Left ventricle myocardium superior (tissue), 1 donor: ENCODE data around the gene LGMN. TPM values are rescaled to one million over a fixed set of nuclear protein-coding genes. Genes with fewer than 3 reads are reported as not detected.

Experiments
- ATAC-seq: fragments of 200-7000 bp; cut with Tn5 transposase; one replicate; pipeline ENCODE4 v1.9.1; 2020; ENCODE audit warnings: mild to moderate bottlenecking, moderate library complexity
- DNase-seq: peaks from one replicate; pipeline ENCODE4 v3.0.0-alpha.2; 2020
- intact Hi-C: fragments of 100-400 bp; cut with micrococcal nuclease; formaldehyde crosslinking; loops from one replicate; pipeline ENCODE4 v1.11.0; 2022
- total RNA-seq: library from RNA; stranded (reverse); fragmentation: NEBNext Ultra II Directional; extraction: Animal tissue kit (Norgen Biotek cat#: 25700); gene quantifications from one replicate; pipeline ENCODE4 v1.2.1, GENCODE V29; 2021
- donor health status: DM: no; HTN: yes; CAD: no; lungs with severe emphysema.

LGMN gene
- total RNA-seq, 1 donor from 2014 or later, result 100.0 TPM

DNA sequence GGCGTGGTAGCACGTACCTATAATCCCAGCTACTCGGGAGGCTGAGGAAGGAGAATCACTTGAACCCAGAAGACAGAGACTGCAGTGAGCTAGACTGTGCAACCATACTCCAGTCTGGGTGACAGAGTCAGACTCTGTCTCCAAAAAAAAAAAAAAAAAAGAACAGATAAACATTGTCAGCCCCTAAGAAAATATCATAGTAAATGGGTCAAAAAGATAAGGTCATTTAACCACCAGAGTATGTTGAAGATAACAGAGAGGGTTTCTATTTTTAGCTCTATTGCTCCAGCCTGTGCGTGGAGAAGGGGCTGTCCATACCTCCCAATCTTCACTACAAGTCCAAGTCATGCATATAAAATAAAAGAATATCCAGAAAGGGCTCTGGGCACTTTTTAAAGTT is 15.4 kb downstream of the LGMN start:
- peak; percentile 72 for ATAC-seq
- intact Hi-C loops, result no loop called here
- no peak for DNase-seq

- DNase-seq (no peak), ATAC-seq (no peak)
- intact Hi-C loops, result no loop called here
Observed at GRCh38 chr14:92731622-92732115, 16.8 kb downstream of the LGMN start.

GRCh38 chr14:92729634-92730358 is 18.6 kb downstream of the LGMN start:
- DNase-seq (no peak), ATAC-seq (no peak)
- intact Hi-C loops, result no loop called here

- intact Hi-C loops, result no loop called here
- DNase-seq, result no peak
- ATAC-seq, result peak; percentile 7
Observed at GRCh38 chr14:92728759-92729364, 19.6 kb downstream of the LGMN start.

DNA sequence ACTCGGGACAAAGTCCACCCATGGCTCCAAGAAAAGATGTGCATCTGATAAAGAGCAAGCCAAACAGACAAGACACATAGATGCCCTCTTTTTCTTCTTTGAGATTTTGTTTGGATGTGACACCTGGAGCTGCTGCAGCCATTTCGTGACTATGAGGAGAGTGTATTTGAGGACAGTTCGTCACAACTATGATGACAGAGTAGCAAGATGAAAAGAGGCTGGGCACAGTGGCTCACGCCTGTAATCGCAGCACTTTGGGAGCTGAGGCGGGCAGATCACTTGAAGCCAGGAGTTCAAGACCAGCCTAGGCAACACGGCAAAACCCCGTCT is 21.5 kb downstream of the LGMN start:
- intact Hi-C loops, result no loop called here
- ATAC-seq (no peak), DNase-seq (no peak)

DNA sequence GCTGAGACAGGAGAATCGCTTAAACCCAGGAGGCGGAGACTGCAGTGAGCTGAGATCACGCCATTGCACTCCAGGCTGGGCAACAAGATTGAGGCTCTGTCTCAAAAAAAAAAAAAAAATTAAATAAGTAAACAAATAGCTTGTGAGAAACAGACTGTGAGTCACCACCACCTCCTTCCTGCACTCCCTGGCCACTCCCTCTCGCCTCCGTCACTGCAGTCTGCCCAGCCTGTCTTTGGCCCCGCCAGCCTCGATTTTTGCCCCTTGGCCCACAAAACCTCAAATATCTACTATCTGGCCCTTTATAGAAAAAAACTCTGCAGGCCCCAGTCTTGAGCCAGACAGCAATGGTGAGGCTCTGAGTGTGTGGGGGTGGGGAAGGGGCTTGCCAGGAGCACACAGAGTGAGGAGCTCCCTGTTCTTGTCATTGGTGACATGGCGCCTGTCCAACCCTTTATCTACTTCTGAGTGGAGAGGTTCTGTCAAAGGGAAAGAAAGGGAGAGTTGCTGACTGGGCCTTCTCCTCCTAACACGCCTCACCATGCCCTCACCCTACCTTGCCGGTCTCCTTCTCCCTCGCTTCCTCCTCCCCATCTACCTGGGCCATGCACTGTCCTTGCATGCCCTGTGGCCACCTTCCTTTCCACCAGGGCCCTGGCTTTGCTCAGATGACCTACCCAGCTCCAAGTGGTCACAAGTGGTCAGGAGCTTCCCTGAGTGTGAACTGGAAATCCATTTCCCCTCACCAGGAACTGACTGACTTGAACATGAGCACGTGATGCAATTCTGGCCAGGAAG is 22.1 kb downstream of the LGMN start:
- ATAC-seq, result peak; percentile 27
- intact Hi-C loops, result no loop called here
- DNase-seq, result peak; percentile 55

- intact Hi-C loops, result no loop called here
- DNase-seq, result peak; percentile 60
Observed at GRCh38 chr14:92724516-92725340, 23.7 kb downstream of the LGMN start.

DNA sequence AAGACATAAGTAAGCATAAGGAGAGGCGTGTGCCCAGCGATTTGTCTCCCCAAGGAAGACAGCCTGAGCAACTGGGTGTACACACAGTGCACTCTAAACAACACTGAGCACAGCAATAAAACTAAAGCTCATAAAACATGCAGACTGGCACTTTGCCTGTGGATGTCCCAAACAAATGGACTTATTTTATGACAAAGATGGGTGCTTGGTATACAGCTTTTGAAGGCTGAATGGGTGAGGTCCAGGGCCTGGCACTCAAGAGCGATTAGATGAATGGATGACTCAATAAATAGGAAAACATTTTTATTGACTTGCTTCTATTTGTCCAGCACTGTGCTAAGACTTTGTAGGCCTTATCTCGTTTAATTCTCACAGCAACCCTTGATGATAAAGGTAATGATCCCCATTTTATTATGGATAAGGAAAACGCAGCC is 28.5 kb downstream of the LGMN start:
- ATAC-seq (peak; percentile 45), DNase-seq (no peak)
- intact Hi-C loops, result no loop called here

More at GRCh38 chr14:92724516-92725340, 23.7 kb downstream of the LGMN start:
- ATAC-seq, result peak; percentile 90

GRCh38 chr14:92719421-92719820 is 29.0 kb downstream of the LGMN start:
- intact Hi-C loops, result no loop called here
- peak; percentile 61 for ATAC-seq

DNA sequence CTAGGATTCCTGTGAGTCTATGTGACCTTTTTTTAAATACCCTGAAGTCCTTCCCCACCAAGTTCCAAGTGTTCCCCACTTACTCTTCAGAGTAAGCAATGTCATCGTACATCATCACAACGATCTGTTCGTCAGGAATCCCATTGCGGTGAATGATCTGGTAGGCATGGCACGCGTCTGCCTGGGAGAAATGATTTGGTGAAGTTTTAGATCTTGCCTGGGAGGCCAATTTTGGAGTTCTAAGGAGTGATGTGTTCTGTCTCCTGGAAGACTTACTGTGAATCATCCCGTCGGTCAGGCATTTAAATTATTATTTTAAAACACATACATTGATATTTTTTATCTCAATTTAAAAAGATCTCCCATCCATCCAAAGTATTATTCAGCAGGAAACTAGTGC is 29.8 kb downstream of the LGMN start:
- intact Hi-C loops, result no loop called here
- DNase-seq (no peak), ATAC-seq (no peak)

More at GRCh38 chr14:92719421-92719820, 29.0 kb downstream of the LGMN start:
- DNase-seq, result no peak

DNA sequence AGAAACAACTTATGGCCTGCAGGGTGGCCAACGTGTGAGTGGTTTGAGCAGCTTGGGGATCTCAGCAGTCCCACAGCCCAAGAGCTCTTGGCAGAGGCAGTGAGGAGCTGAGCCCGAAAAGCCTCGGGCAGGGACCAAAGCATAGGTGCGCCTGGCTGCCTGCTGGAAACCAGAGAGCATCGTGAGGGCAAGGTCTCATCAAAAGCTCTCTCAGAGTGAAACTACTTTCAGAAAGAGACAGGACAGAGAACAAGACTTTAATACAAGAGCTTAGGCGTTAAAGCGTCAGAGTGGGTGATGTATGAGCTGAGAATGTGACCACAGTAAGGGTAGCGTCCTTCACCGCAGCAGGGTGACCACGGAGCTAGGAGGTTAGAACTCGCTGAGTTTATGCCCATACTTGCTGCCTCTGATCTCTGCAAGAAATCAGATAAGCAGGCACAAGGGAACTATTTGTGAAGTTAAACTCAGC is 30.8 kb downstream of the LGMN start:
- intact Hi-C loops, result no loop called here
- no peak for ATAC-seq
- DNase-seq, result no peak

DNA sequence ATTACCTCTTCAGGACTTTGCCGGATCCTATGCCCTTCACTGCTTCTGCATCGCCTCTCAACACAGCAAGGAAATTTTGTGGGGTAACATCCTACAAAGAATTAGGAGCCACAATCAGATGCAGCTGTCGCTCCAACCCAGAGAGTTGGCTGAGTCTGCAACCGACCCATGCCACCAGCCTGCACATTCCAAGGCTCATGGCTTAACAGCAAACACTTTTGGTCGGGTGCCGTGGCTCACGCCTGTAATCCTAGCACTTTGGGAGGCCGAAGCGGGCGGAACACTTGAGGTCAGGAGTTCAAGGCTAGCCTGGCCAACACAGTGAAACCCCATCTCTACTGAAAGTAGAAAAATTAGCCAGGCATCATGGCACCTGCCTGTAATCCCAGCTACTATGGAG is 32.3 kb downstream of the LGMN start:
- no peak for ATAC-seq

DNA sequence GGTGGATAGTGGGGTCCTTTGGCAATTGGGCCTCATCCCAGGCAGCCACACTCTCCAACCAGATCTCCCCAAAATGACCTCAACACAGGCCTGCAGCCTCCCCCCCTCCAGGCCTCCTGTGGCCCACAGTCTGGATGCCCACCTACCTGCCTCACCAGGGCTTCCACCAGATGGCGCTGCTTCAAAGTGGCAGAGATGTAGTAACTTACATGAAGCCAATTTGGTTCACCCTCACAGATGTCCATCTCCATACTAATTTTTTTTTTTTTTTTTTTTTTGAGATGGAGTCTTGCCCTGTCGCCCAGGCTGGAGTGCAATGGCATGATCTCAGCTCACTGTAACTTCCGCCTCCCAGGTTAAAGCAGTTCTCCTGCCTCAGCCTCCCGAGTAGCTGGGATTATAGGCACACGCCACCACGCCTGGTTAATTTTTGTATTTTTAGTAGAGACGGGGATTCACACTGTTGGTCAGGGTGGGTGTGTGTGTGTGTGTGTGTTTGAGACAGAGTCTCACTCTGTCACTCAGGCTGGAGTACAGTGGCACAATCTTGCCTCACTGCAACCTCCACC is 33.6 kb downstream of the LGMN start:
- ATAC-seq (peak; percentile 80), DNase-seq (peak; percentile 88)
- intact Hi-C loops, result loop anchor here (2.0 kb wide), 1 partner anchor 68 kb away; no protein-coding TSS in a partner anchor

More for the DNA sequence above, 32.3 kb downstream of the LGMN start:
- intact Hi-C loops, result no loop called here
- no peak for DNase-seq

GRCh38 chr14:92712654-92713051 is 35.8 kb downstream of the LGMN start:
- no peak for DNase-seq
- ATAC-seq, result no peak
- intact Hi-C loops, result no loop called here

GRCh38 chr14:92711976-92712653 is 36.3 kb downstream of the LGMN start:
- ATAC-seq, result no peak
- intact Hi-C loops, result no loop called here
- no peak for DNase-seq

DNA sequence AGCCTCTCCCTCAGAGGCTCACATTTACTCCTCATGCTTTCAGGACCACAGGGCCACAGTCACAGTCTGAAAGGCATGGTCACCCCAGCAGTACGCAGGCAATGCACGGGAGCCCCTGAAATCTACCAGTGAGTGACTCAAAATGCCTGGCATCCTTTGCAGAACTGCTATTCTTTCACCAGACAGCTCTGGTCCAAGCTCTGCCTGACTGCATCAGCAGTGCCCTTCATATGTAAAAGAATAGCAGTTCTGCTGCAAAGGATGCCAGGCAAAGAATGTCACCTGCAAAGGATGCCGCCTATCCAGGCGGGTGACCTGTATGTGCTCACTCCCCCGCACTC is 38.5 kb downstream of the LGMN start:
- intact Hi-C loops, result no loop called here
- ATAC-seq (no peak), DNase-seq (no peak)

DNA sequence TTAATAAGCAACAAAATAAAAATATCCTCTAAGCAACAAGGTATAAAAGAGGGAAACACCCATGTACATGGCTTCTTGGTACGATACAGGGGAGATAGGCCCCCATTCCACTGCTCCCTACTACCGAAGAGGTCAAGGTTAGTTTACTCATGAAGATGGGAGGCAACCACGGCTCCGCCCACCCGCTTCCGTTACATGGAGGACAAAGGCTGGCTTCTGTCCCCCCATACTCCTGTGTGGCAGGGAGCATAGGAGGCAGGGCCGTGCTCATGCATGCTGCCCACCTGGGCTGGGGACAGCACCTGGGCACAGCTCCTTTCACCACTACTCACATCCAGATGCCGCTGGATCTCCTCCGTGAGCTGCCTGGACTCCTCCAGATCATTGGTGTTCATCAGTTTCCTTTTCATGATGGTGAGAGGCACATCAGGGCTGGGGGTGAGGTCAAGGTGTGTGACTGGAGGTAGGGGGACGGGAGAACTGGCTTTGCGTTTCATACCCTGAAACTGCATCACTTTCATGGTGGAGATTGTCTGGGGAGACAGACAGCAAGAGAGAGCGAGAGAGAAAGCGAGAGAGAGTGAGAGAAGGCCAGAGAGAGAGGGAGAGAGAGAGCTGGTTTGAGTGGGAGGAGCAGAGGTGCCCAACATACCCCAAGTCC is 39.0 kb downstream of the LGMN start:
- DNase-seq (no peak), ATAC-seq (no peak)
- intact Hi-C loops, result no loop called here

- intact Hi-C loops, result no loop called here
- ATAC-seq (no peak), DNase-seq (no peak)
Observed at GRCh38 chr14:92706386-92706785, 42.0 kb downstream of the LGMN start.
